K562 (cell line): ENCODE measurements around the gene CYP11A1. TPM values are rescaled to one million over a fixed set of nuclear protein-coding genes. Genes with fewer than 3 reads are reported as not detected.

Experiments used
- ATAC-seq: fragments of 200-7000 bp; cut with Tn5 transposase; 3 replicates; pipeline ENCODE4 v1.9.1; 2020; ENCODE audit warnings: moderate library complexity
- BruUV-seq: library from RNA; stranded (reverse); fragments of 400-500 nt; replicated peaks from 2 replicates; lab custom pipeline; 2021; lab: Mats Ljungman, UMichigan
- CTCF ChIA-PET: fragments of 300-600 bp; formaldehyde crosslinking; extraction: SDS; loops from one replicate; lab custom pipeline; 2021; ENCODE audit warnings: low intra/inter-chr PET ratio; lab: Yijun Ruan, JAX
- POLR2A ChIA-PET: fragments of 300-600, 350-650 bp; sonication (Branson Sonifier 250); formaldehyde crosslinking; extraction: SDS; loops from one replicate; lab custom pipeline; 2021; ENCODE audit warnings: antibody characterized with exemption, inconsistent platforms; lab: Yijun Ruan, JAX
- DNase-seq, 4 experiments: peaks; one replicate each; pipeline versions ENCODE4 v3.0.0 to v3.0.0-alpha.2; 2011 to 2018; ENCODE audit warnings: low spot score in 3 of 4, mixed read lengths in 3 of 4; ENCODE audit errors: extremely low read depth in 1 of 4
- FAIRE-seq: peaks from 2 replicates; lab custom pipeline; 2011; peaks lifted over from hg19 to GRCh38; lab: Jason Lieb, UNC
- H2AFZ ChIP-seq: 2 replicates; pipeline ENCODE4 v1.6.0; 2011; ENCODE audit warnings: low read depth, low read length, control low read depth, inconsistent platforms
- H3K27ac ChIP-seq: fragments of 200-600 bp; 3 replicates; pipeline ENCODE4 v1.8.0; 2011; ENCODE audit warnings: low read depth, mild to moderate bottlenecking, control low read depth, inconsistent platforms, low read length, moderate library complexity, mixed read lengths; ENCODE audit errors: extremely low read depth
- H3K27me3 ChIP-seq, 2 experiments: fragments of 300-600 bp in 1 of 2; 2 replicates in 1 of 2; 3 replicates in 1 of 2; pipeline versions ENCODE4 v1.6.0 to v1.8.0; 2011; ENCODE audit warnings: inconsistent platforms in 2 of 2, low read length in 2 of 2, mild to moderate bottlenecking in 1 of 2, mixed read lengths in 1 of 2, moderate library complexity in 1 of 2; ENCODE audit not compliant: control insufficient read depth in 2 of 2, insufficient read depth in 2 of 2
- H3K36me3 ChIP-seq: fragments of 300-600 bp; 3 replicates; pipeline ENCODE4 v1.8.0; 2011; ENCODE audit warnings: mild to moderate bottlenecking, low read length, inconsistent platforms; ENCODE audit not compliant: control insufficient read depth, insufficient read depth
- H3K4me1 ChIP-seq, 2 experiments: fragments of 200-600 bp in 1 of 2; replicated peaks in 1 of 2; 2 replicates in 1 of 2; 3 replicates in 1 of 2; pipeline versions ENCODE4 v1.5.1 to v1.8.0; 2011; ENCODE audit warnings: inconsistent platforms in 2 of 2, low read length in 2 of 2, mild to moderate bottlenecking in 1 of 2, mixed read lengths in 1 of 2, moderate library complexity in 1 of 2; ENCODE audit not compliant: control insufficient read depth in 2 of 2, insufficient read depth in 2 of 2
- H3K4me2 ChIP-seq: 2 replicates; pipeline ENCODE4 v1.6.1; 2011; ENCODE audit warnings: low read length, control low read depth, inconsistent platforms, mixed read lengths; ENCODE audit not compliant: insufficient read depth
- H3K4me3 ChIP-seq: fragments of 200-600 bp; sonication (generic), shearing (Covaris generic); 2 replicates; pipeline ENCODE4 v1.5.1; 2016; ENCODE audit warnings: control low read depth, inconsistent platforms
- H3K79me2 ChIP-seq: fragments of 200-600 bp; 3 replicates; pipeline ENCODE4 v1.8.0; 2011; ENCODE audit warnings: low read length, inconsistent platforms; ENCODE audit not compliant: control insufficient read depth, insufficient read depth
- H3K9ac ChIP-seq, 2 experiments: 2 replicates each; pipeline versions ENCODE4 v1.6.0 to v1.6.1; 2011; ENCODE audit warnings: low read depth in 2 of 2, low read length in 2 of 2, control low read depth in 1 of 2, inconsistent platforms in 1 of 2, mild to moderate bottlenecking in 1 of 2, mixed read lengths in 1 of 2; ENCODE audit not compliant: insufficient read depth in 1 of 2
- H3K9me1 ChIP-seq: one replicate; pipeline ENCODE4 v1.6.0; 2011; ENCODE audit warnings: inconsistent platforms, mild to moderate bottlenecking, low read length, moderate library complexity; ENCODE audit not compliant: control insufficient read depth, insufficient read depth
- H3K9me3 ChIP-seq: replicated peaks from 2 replicates; pipeline ENCODE4 v1.5.1; 2011; ENCODE audit warnings: low read depth, low read length, inconsistent platforms; ENCODE audit not compliant: control insufficient read depth, insufficient read depth
- H4K20me1 ChIP-seq: replicated peaks from 2 replicates; pipeline ENCODE4 v1.6.1; 2011; ENCODE audit warnings: low read length, inconsistent platforms, mixed read lengths; ENCODE audit not compliant: control insufficient read depth, insufficient read depth
- BCOR ChIP-seq: fragments of 450-650 bp; IDR thresholded peaks from 2 replicates; pipeline ENCODE4 v1.6.1; 2016
- EGR1 ChIP-seq: fragments of 450-650 bp; conservative IDR thresholded peaks from 2 replicates; pipeline ENCODE4 v1.6.1; 2017; ENCODE audit warnings: mild to moderate bottlenecking
- ETV6 ChIP-seq, 3 experiments: fragments of 150-350 bp in 1 of 3; sonication (generic) in 1 of 3; formaldehyde crosslinking in 1 of 3; IDR thresholded peaks; 2 replicates each; pipeline versions ENCODE4 v1.6.1 to v1.8.0; 2014 to 2022; ENCODE audit warnings: borderline replicate concordance in 2 of 3, low read depth in 2 of 3, antibody characterized with exemption in 1 of 3, low read length in 1 of 3, mild to moderate bottlenecking in 1 of 3, missing genetic modification reagents in 1 of 3
- MAZ ChIP-seq, 2 experiments: fragments of 450-650 bp in 1 of 2; sonication (generic) in 1 of 2; formaldehyde crosslinking; IDR thresholded peaks in 1 of 2; conservative IDR thresholded peaks in 1 of 2; 2 replicates each; pipeline versions ENCODE4 v1.4.0 to v1.5.0; 2020; ENCODE audit warnings: mild to moderate bottlenecking in 1 of 2, missing genetic modification reagents in 1 of 2
- NR2C2 ChIP-seq, 2 experiments: fragments of 200-800 bp in 1 of 2; sonication (Bioruptor generic) in 1 of 2; sonication (generic) in 1 of 2; formaldehyde crosslinking in 1 of 2; IDR thresholded peaks; 2 replicates each; pipeline versions ENCODE4 v1.6.1 to v1.8.0; 2016 to 2022; ENCODE audit warnings: mild to moderate bottlenecking in 1 of 2, missing compliant biosample characterization in 1 of 2, missing genetic modification characterization in 1 of 2, missing genetic modification reagents in 1 of 2
- YY1 ChIP-seq, 3 experiments: IDR thresholded peaks; 2 replicates each; pipeline ENCODE4 v1.6.1; 2011; ENCODE audit warnings: low read length in 2 of 3, mild to moderate bottlenecking in 2 of 3, moderate library complexity in 2 of 3, borderline replicate concordance in 1 of 3, control low read depth in 1 of 3, low read depth in 1 of 3; ENCODE audit not compliant: insufficient read depth in 3 of 3, insufficient replicate concordance in 2 of 3, control insufficient read depth in 1 of 3, insufficient read length in 1 of 3; ENCODE audit errors: extremely low read depth in 1 of 3
- ZNF384 ChIP-seq: IDR thresholded peaks from 2 replicates; pipeline ENCODE4 v1.6.1; 2012; ENCODE audit warnings: low read depth, low read length, improper control_type of control experiment
- ZNF551 ChIP-seq: fragments of 250-450 bp; sonication (Bioruptor Pico); IDR thresholded peaks from 2 replicates; pipeline ENCODE4 v1.5.0; 2021; ENCODE audit warnings: mild to moderate bottlenecking, moderate library complexity
- WGBS: fragments of 100-300 bp; shearing (Covaris generic); methylation state at CpG from one replicate; pipeline ENCODE4 v1.1.6; 2016; ENCODE audit warnings: low coverage, mixed read lengths; ENCODE audit not compliant: insufficient coverage; ENCODE audit errors: missing lambda C conversion rate; 5-methylcytosine and 5-hydroxymethylcytosine counted together
- in situ Hi-C: fragments of 300-500 bp; cut with MboI; formaldehyde crosslinking; loops from 4 replicates; pipeline ENCODE4 v1.15.0; 2018; ENCODE audit warnings: inconsistent platforms, mixed read lengths
- intact Hi-C: fragments of 100-400 bp; cut with micrococcal nuclease; formaldehyde crosslinking; loops from 2 replicates; pipeline ENCODE4 v1.14.2; 2022
- polyA plus RNA-seq, 8 experiments: library from polyadenylated mRNA; depleted of rRNA in 4 of 8; stranded (reverse) in 5 of 8; unstranded in 3 of 8; fragments of >200 nt; fragmentation: Nextera tagmentation in 2 of 8; fragmentation: Illumina TruSeq in 1 of 8; extraction: Ambion mirVana in 2 of 8; extraction: Trizol in 1 of 8; gene quantifications; 2 replicates each; pipeline versions ENCODE4 v1.2.1 to v1.2.3, GENCODE V29; 2011 to 2014; ENCODE audit warnings: inconsistent platforms in 1 of 8, missing spikeins in 1 of 8
- total RNA-seq, 7 experiments: library from RNA; depleted of rRNA in 6 of 7; stranded (reverse); fragments of >200 nt in 6 of 7; fragmentation: Illumina TruSeq in 2 of 7; extraction: Trizol in 2 of 7; gene quantifications; 2 replicates each; pipeline versions ENCODE4 v1.2.1 to v1.2.3, GENCODE V29; 2011 to 2021; ENCODE audit warnings: low replicate concordance in 1 of 7
- TF ChIP-seq, protein P1 (sequence below): fragments of 450-650 bp; formaldehyde crosslinking; IDR thresholded peaks from 2 replicates; pipeline ENCODE4 v1.4.0; 2020; ENCODE audit warnings: mild to moderate bottlenecking, mixed read lengths
- TF ChIP-seq, protein P2 (sequence below), 2 experiments: fragments of 250-450 bp in 1 of 2; fragments of 450-650 bp in 1 of 2; sonication (Bioruptor Pico) in 1 of 2; IDR thresholded peaks; 2 replicates each; pipeline versions ENCODE4 v1.6.1 to v1.8.0; 2016 to 2021; ENCODE audit warnings: mild to moderate bottlenecking in 2 of 2, moderate library complexity in 2 of 2, missing compliant biosample characterization in 1 of 2, missing genetic modification characterization in 1 of 2

Gene CYP11A1
- total and polyA plus RNA-seq, 9 of the 15 experiments (the other 6 are each of a cell fraction or from before 2014, with no cell fraction given): 0.06 to 0.24 (median 0.10) TPM; not detected in 4

DNA sequence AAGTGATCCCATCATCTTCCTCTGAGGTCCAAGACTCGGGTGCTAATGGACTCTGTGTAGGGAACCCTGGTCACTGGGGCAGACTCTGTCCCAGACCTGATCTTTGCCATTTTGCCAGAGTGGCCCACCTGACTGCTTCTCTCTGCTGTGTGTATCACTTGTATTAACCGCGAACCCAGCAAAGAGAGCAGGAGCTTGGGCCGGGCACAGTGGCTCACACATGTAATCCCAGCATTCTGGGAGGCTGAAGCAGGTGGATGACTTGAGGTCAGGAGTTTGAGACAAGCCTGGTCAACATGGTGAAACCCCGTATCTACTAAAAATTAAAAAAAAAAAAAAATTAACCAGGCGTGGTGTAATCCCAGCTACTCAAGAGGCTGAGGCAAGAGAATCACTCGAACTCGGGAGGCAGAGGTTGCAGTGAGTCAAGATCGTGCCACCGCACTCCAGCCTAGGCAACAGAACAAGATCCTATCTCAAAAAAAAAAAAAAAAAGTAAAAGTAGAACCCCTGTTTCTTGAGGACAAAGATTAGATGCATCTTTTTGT lies 32.9 kb upstream of the CYP11A1 start (continued):
- TF ChIP-seq, protein P1, sequence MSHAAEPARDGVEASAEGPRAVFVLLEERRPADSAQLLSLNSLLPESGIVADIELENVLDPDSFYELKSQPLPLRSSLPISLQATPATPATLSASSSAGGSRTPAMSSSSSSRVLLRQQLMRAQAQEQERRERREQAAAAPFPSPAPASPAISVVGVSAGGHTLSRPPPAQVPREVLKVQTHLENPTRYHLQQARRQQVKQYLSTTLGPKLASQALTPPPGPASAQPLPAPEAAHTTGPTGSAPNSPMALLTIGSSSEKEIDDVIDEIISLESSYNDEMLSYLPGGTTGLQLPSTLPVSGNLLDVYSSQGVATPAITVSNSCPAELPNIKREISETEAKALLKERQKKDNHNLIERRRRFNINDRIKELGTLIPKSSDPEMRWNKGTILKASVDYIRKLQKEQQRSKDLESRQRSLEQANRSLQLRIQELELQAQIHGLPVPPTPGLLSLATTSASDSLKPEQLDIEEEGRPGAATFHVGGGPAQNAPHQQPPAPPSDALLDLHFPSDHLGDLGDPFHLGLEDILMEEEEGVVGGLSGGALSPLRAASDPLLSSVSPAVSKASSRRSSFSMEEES (CRISPR knock-in tag): no peak
- TF ChIP-seq, protein P2, sequence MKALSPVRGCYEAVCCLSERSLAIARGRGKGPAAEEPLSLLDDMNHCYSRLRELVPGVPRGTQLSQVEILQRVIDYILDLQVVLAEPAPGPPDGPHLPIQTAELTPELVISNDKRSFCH (CRISPR knock-in tag; IDR thresholded peaks at IDR 0.05): no peak
- TF ChIP-seq, protein P2 (tag; IDR thresholded peaks at IDR 0.05): no peak
- TF ChIP-seq NR2C2 (CRISPR knock-in tag; IDR thresholded peaks at IDR 0.05): no peak
- no peak for TF ChIP-seq NR2C2 (tag; IDR thresholded peaks at IDR 0.05)
- 0 out of 2 replicates have a peak, but pooled peaks have one; percentile 19 for TF ChIP-seq ZNF384

DNA sequence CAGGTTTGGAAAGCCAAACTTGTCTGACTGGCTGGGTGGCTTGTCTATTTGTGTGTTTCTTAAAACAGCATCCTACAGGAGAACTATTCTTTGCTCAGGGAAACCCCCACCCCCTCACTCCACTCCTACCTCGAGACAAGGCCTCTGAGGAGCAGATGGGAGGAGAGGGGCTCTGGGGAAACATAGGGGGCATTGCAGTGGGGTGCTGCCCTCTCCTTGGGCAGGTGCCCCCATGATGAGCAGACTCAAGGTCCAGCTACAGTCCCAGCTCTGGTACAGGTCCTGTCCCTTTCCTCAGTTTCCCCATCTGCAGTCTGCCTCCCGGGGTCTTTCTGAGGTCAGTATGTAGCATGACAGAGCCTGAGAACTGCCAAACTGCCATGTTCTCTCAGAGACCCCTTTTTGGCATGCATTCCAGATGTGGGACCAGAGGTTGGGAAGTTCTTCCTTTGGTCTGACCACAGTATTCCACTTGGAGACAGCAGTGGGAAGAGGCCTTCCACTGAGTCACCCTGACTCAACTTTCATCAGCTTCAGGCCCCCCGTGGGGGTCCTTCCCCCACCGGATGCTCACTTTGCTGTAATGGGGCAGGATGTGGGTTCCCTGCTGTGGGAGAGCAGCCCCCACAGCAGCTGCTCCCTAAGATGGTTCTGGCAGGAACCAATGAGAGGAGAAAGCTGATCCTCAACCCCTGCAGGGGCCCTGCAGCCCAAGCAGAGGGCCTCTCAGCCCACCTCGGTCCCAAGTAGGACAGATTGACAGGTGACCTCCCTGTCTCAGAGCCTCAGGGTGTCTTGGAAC lies 32.3 kb upstream of the CYP11A1 start:
- Histone ChIP-seq H3K4me3 (no peak overlapping the region), H4K20me1 (no peaks in the 10 kb centered on the region), H3K4me1 (peaks cover 58 to 69% of the 10 kb centered on the region in 2 experiments), H3K27me3 (no peaks in the 10 kb centered on the region), H3K9ac (peak overlapping the region in 1 of 2 experiments; percentile 3; a peak in 1 of 4 replicates), H3K9me3 (no peaks in the 10 kb centered on the region), H3K36me3 (no peaks in the 10 kb centered on the region), H3K4me2 (no peak overlapping the region; the same call in 1 of the 2 replicates), H3K9me1 (no peaks in the 10 kb centered on the region), H3K27ac (no peak overlapping the region), H2AFZ (no peak overlapping the region), H3K79me2 (no peaks in the 10 kb centered on the region)
- POLR2A ChIA-PET: interaction anchor here (0.6 to 3.9 kb wide), 3 partner anchors 7 to 74 kb away, joined by 3 to 24 read pairs (median 4); no protein-coding TSS in a partner anchor
- CTCF ChIA-PET: no interaction called here
- BruUV-seq: no TSS peak
- ATAC-seq (no peak), DNase-seq (no peak), FAIRE-seq (no peak)
- 50% methylated on average over 3 of the region's 5 CpGs for WGBS
- in situ Hi-C loops (no loop called here), intact Hi-C loops (no loop called here)
- TF ChIP-seq YY1 (IDR thresholded peaks at IDR 0.05; ENCODE audit: borderline replicate concordance in 1 of 3, control insufficient read depth in 1 of 3, extremely low read depth in 1 of 3, insufficient read depth in 3 of 3, insufficient read length in 1 of 3, insufficient replicate concordance in 2 of 3, low read depth in 1 of 3, low read length in 2 of 3) (peak in 1 of 3 experiments; percentile 17), EGR1 (0 out of 2 replicates have a peak, but pooled peaks have one; percentile 3), BCOR (peak; percentile 48; the same call in 1 of the 2 replicates), ETV6 (IDR thresholded peaks at IDR 0.05; ENCODE audit: borderline replicate concordance in 1 of 2, low read depth in 2 of 2, low read length in 1 of 2) (no peak), ETV6 (CRISPR knock-in tag; IDR thresholded peaks at IDR 0.05; ENCODE audit: borderline replicate concordance) (no peak), ZNF551 (no peak), MAZ (CRISPR knock-in tag; conservative IDR thresholded peaks at IDR 0.05 in 1 of 2, IDR thresholded peaks at IDR 0.05 in 1 of 2) (0 out of 4 replicates have a peak, but pooled peaks of 1 of the 2 experiments have one; percentile 29)
